Gastrocnemius medialis (tissue), 4 donors: ENCODE data around the gene ATAD3C.

Experiments used
- POLR2A ChIP-seq, 2 donors: fragments of 450-650 bp; IDR thresholded peaks; one replicate each; pipeline ENCODE4 v1.6.1; 2017; ENCODE audit warnings: antibody characterized with exemption in 2 of 2, mild to moderate bottlenecking in 2 of 2, moderate library complexity in 2 of 2
- TF ChIP-seq, protein P1 (sequence below), 5 experiments: fragments of 450-650 bp in 3 of 5; fragments of 200-600 bp in 2 of 5; sonication (generic) in 2 of 5; IDR thresholded peaks in 4 of 5; conservative IDR thresholded peaks in 1 of 5; 1 replicate in 4 of 5; 2 replicates in 1 of 5; pipeline ENCODE4 v1.5.1; 2016 to 2019; ENCODE audit warnings: antibody characterized with exemption in 5 of 5, mild to moderate bottlenecking in 3 of 5, moderate library complexity in 3 of 5

DNA sequence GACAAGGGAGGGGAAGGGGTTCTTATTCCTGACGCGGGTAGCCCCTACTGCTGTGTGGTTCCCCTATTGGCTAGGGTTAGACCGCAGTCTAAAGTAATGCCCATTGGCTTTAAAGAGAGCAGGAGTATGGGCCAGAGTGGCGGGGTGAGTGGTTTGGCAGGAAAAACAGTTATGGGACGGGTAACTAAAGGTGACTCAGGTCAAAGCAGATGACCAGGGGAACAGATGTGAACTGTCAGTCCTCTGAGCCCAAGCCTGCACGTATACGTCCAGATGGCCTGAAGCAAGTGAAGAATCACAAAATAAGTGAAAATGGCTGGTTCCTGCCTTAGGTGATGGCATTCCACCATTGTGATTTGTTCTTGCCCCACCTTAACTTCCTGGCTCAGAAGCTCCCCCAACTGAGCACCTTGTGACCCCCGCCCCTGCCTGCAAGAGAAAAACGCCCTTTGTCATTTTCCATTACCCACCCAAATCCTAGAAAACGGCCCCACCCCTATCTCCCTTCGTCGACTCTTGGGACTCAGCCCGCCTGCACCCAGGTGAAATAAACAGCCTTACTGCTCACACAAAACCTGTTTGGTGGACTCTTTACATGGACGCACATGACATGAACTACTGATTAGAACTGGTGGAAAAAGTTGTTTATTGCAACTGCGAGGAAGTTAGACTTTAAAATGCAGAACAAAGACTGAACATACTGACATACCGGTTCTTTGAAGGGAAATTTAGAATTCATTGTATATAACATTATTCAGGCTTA, 21.3 kb downstream of the ATAD3C start:
- TF ChIP-seq POLR2A (IDR thresholded peaks at IDR 0.05), result no peak
- TF ChIP-seq, protein P1, sequence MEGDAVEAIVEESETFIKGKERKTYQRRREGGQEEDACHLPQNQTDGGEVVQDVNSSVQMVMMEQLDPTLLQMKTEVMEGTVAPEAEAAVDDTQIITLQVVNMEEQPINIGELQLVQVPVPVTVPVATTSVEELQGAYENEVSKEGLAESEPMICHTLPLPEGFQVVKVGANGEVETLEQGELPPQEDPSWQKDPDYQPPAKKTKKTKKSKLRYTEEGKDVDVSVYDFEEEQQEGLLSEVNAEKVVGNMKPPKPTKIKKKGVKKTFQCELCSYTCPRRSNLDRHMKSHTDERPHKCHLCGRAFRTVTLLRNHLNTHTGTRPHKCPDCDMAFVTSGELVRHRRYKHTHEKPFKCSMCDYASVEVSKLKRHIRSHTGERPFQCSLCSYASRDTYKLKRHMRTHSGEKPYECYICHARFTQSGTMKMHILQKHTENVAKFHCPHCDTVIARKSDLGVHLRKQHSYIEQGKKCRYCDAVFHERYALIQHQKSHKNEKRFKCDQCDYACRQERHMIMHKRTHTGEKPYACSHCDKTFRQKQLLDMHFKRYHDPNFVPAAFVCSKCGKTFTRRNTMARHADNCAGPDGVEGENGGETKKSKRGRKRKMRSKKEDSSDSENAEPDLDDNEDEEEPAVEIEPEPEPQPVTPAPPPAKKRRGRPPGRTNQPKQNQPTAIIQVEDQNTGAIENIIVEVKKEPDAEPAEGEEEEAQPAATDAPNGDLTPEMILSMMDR (IDR thresholded peaks at IDR 0.05 in 4 of 5, conservative IDR thresholded peaks at IDR 0.05 in 1 of 5), result no peak
